Activated naive CD4-positive, alpha-beta T cell (primary cell): ENCODE data around the gene MYO15B.

Experiments
- DNase-seq, 4 experiments: peaks; one replicate each; lab custom pipeline; 2025; lab: John Stamatoyannopoulos, UW

The MYO15B gene

GRCh38 chr17:75639327-75639726 lies 51.7 kb downstream of the MYO15B start:
- no peak for DNase-seq

GRCh38 chr17:75639771-75640555 lies 52.4 kb downstream of the MYO15B start:
- no peak for DNase-seq

- DNase-seq: no peak
Observed at GRCh38 chr17:75640556-75641119, 53.0 kb downstream of the MYO15B start.

GRCh38 chr17:75641343-75641742 lies 53.7 kb downstream of the MYO15B start:
- DNase-seq: no peak

GRCh38 chr17:75642182-75642783 lies 54.7 kb downstream of the MYO15B start:
- DNase-seq: no peak

GRCh38 chr17:75642784-75643642 lies 55.4 kb downstream of the MYO15B start:
- DNase-seq: no peak

GRCh38 chr17:75643643-75644017 lies 56.0 kb downstream of the MYO15B start:
- no peak for DNase-seq

- DNase-seq: no peak
Observed at GRCh38 chr17:75645501-75645888, 57.9 kb downstream of the MYO15B start.

- no peak for DNase-seq
Observed at GRCh38 chr17:75645889-75646637, 58.5 kb downstream of the MYO15B start.

- no peak for DNase-seq
Observed at GRCh38 chr17:75646638-75646992, 59.0 kb downstream of the MYO15B start.

GRCh38 chr17:75647061-75647460 lies 59.5 kb downstream of the MYO15B start:
- no peak for DNase-seq

GRCh38 chr17:75647921-75648320 lies 60.3 kb downstream of the MYO15B start:
- no peak for DNase-seq

- DNase-seq: no peak
Observed at GRCh38 chr17:75649687-75650086, 62.1 kb downstream of the MYO15B start.

- no peak for DNase-seq
Observed at GRCh38 chr17:75650874-75651273, 63.3 kb downstream of the MYO15B start.

- no peak for DNase-seq
Observed at GRCh38 chr17:75652341-75652740, 64.7 kb downstream of the MYO15B start.

- no peak for DNase-seq
Observed at GRCh38 chr17:75652934-75653549, 65.4 kb downstream of the MYO15B start.

- DNase-seq: no peak
Observed at GRCh38 chr17:75654176-75654575, 66.6 kb downstream of the MYO15B start.

GRCh38 chr17:75658237-75658636 lies 70.6 kb downstream of the MYO15B start:
- no peak for DNase-seq

- no peak for DNase-seq
Observed at GRCh38 chr17:75661531-75661930, 73.9 kb downstream of the MYO15B start.

GRCh38 chr17:75662511-75662910 lies 74.9 kb downstream of the MYO15B start:
- DNase-seq: no peak

- DNase-seq: no peak
Observed at GRCh38 chr17:75664099-75664549, 76.5 kb downstream of the MYO15B start.
